Activated CD4-positive, alpha-beta T cell treated with anti-CD3 and anti-CD28 coated beads, Interleukin-10, Interleukin-2, amounts not matched to agents 100 ng/mL and 50 ng/mL, durations not matched to agents 16 hours and 8 hours (primary cell): ENCODE measurements around the gene LCE3A.
"Not testable (repeated sequence)": the region's sequence is repeated elsewhere in the genome, so short reads cannot be mapped to it uniquely, and the experiment has no call there.

Source experiments
- DNase-seq: peaks from one replicate; pipeline ENCODE4 v3.0.0-alpha.2; 2020

LCE3A gene

GRCh38 chr1:152622803-152623202, at the start of gene LCE3A:
TSS of gene LCE3A (minus strand) at chr1:152623103. CDS start at chr1:152623103, 0 bp downstream.
- peak; percentile 54 for DNase-seq

DNA sequence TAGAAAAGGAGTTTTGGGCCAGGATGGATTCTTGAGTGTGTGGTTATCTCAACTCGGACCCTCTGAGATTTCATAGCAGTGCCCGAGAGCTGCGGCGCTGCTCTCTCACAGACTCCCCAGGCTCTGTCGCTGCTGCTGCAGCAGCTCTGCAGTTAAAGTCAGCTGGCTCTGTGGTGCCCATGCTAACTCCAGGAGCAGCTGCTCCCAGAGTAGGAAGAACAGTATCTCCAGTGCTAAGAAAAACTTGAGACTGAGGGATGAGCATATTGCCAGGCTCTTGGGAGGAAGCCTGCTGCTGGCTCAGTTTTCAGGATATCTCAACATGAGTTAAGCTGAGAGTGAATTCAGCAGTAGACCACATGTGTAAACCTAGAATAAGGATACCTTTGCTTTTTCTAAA, 44.7 kb upstream of the LCE3A start:
- no peak for DNase-seq

- DNase-seq, result not testable (repeated sequence)
These were observed 43.3 kb upstream of the LCE3A start for GRCh38 chr1:152666171-152666570.

DNA sequence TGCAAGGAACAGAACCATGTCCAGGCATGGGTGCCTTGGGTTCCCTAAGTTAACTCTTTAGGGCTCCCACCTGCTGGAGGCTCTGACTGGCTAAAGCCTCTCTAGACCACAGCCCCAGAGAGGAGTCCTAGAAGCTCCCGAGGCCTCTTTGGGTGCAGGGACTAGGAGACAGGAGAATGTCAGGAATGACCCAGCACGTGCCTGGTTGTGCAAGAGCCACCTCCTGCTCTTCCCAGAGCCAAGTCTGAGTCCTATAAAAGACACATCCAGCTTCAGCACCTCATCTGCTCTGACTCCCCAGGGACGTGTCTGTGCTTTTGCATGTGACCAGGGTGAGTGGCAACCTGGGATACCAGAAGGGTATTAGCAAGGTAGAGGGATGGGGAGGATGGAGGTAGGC, 40.2 kb upstream of the LCE3A start, which contains the start of gene LCE2D:
LCE2D (plus strand) TSS at position 283 of the 400 bp plus-strand sequence. CDS start 726 bp downstream, outside the sequence.
- DNase-seq, result no peak

- no peak for DNase-seq
These were observed 35.7 kb upstream of the LCE3A start for GRCh38 chr1:152658649-152659048.

- DNase-seq, result no peak
These were observed 34.8 kb upstream of the LCE3A start for GRCh38 chr1:152657677-152658076.

- no peak for DNase-seq
These were observed 33.6 kb upstream of the LCE3A start for GRCh38 chr1:152656459-152656858.

DNA sequence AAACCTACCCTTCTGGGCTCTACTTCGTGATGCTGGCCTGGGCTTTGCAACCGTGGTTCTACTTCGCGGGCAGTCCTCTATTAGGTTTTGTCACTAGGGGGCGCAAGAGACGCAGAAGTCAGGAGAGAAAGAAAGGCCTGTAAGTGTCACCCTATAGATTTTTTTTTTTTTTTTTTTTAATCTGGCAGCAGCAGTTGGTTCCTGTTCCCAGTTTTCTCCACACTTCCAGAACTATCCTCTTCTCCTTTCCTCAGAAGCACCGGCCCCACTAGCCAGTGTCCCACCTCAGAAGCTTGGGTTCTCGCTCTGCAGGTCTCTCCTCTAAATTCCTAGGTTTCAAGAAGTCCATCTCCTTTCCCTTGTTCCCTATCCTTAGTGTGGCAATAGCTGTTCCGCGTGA, 31.2 kb upstream of the LCE3A start:
- peak; percentile 76 for DNase-seq

DNA sequence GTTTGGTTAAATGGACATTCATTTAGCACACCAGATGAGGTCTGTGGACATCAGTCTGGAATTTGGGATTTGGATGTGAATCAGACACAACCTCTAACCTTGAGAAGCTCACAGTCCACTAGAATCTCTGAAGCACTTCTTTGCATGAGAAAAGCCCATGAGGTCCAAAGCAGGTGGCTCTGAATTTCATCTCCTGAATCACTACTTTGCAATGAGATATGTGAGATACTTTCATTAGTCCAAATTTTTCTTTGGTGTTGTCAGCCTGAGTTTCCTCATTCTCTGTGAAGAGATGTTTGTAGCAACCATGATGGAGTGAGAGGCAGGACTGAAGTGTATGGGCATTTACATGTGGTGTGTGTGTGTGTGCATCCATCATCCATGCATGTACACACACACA, 23.8 kb upstream of the LCE3A start:
- DNase-seq, result no peak

GRCh38 chr1:152645146-152645545, 22.2 kb upstream of the LCE3A start:
- no peak for DNase-seq

- DNase-seq, result no peak
These were observed 21.0 kb upstream of the LCE3A start for GRCh38 chr1:152643945-152644344.

GRCh38 chr1:152640351-152640750, 17.4 kb upstream of the LCE3A start:
- no peak for DNase-seq

- no peak for DNase-seq
These were observed 7.7 kb upstream of the LCE3A start for GRCh38 chr1:152630596-152630995.

DNA sequence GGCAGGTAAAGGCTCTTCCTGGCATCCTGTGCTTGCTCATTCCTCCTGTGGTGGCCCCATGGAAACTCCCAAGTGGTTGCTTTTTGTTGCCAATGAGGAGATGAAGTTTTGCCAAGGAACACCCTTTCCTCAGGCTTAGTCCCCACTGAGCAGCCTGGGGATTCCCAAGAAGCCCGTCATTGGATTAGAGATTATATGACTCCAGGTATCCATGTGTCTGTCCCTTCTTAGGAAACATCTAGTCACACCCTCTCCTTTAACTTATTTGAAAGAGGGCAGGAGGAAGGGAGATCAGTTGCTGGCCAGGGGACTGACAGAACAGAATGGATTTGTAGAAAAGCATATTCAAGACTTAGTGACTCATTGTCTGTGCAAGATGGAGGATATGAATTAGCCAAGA, 3.8 kb upstream of the LCE3A start:
- DNase-seq, result no peak

- DNase-seq, result peak; percentile 55
These were observed 421 bp upstream of the LCE3A start for GRCh38 chr1:152623203-152623844.

- no peak for DNase-seq
These were observed 910 bp downstream of the LCE3A start for GRCh38 chr1:152621993-152622392.

- no peak for DNase-seq
These were observed 9.4 kb downstream of the LCE3A start, which contains the start of gene LCE3B for GRCh38 chr1:152613511-152613910. TSS of gene LCE3B (plus strand) at chr1:152613811. CDS start at chr1:152613811, 0 bp downstream.

GRCh38 chr1:152599934-152600333, 23.0 kb downstream of the LCE3A start, which contains the start of gene LCE3C:
TSS of gene LCE3C (plus strand) at chr1:152600234. CDS start at chr1:152600732, 498 bp downstream.
- DNase-seq, result no peak

DNA sequence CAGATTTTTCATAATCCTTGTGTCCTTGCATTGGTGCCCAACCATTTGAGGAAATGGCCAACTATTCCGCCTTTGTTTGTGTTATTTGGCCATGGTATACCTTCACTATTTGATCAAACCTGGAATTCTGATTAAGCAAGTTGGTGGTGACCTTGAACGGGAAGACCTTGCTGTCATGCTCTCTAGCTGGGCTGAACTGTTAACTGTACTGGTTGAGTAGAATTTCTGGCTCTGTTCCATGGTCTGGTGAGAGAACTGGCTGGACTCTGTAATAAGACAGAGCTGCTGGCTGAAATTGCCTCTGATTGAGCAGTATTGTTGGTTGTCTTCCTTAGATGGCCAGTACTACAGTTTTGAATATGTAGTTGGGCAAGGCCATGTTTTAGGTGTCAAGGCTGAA, 25.9 kb downstream of the LCE3A start:
- DNase-seq, result no peak

DNA sequence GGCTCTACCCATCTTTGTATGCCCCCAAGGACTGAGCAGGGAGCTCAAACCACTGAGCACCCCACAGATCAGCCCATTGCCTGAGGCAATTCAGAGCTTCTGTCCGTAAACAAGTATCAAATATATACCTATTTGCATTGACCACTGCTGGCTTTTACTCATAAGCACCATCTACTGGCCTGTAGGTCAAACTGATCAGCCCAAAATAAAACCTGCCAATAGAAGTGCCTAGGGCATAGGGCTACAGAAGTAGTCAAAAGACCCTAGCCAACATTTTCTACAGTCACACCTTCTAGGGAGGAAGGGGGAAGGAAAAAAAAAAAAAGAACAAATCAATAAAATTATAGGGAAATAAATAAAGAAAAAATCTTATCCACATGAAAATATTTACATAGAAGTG, 37.3 kb downstream of the LCE3A start:
- DNase-seq, result no peak

DNA sequence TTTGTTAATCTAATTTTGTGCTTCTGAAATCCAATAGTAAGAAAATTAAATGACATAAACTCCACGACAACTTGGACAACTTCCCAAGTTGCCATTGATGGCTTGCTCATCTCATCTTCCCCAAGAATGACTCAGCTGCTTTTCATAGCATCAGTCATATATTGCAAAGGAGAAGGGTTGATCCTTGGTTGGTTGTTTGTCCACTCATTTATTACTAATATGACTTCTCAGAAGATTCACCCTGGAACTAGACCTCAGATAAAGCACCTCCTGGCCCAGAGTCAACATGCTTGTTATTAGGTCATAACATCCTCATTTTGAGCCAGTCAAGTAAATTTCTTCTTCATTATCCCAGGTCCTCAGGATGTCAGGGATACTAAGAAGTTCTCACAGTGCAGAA, 40.3 kb downstream of the LCE3A start:
- no peak for DNase-seq

DNA sequence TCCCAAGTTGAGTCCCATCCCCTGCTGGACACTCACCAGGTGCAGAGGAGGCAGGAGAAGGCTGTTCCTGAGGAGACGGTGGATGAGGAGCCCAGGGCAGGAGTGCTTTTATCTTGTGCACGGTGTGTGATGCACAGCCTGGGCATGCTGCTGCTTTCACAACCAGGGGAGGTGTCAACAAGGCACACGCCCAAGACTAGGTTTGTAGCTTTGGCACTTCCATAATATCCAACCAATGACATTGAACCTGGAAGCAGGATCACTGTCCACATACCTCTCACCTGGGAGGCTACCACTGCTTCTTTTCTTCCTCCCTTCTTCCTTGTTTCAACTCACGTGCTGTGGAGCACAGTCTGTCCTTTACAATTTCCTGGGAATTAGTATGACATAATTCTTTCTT, 42.5 kb downstream of the LCE3A start, which contains the start of gene LCE3D:
LCE3D (minus strand) TSS at position 84 of the 400 bp plus-strand sequence. CDS start 580 bp downstream, outside the sequence.
- no peak for DNase-seq

- not testable (repeated sequence) for DNase-seq
These were observed 43.4 kb downstream of the LCE3A start for GRCh38 chr1:152579526-152579925.

GRCh38 chr1:152577168-152577567, 45.7 kb downstream of the LCE3A start:
- DNase-seq, result peak; percentile 89
